ENCODE measurements around the gene MPV17L. TPM values are rescaled to one million over a fixed set of nuclear protein-coding genes. Genes with fewer than 3 reads are reported as not detected.

MPV17L gene
- total RNA-seq, 1 experiment from 2014 or later, result 6.4 TPM

DNA sequence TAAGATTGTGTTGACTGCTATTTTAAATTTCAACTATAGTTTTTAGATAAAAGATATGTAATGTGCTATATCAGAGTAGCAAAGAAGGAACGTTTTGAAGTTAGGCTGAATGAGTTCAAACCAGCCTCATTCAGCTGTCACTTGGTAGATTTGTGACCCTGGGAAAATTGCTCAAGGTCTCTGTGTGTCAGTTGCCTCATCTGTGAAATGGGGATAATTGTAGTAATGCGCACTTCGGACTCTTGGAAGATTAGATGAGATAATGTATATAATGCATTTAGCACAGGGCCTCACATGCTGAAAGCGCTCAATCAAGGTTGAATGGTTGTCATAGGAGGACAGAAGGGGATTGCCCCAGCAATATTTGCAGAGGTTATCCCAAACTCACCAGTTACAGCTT, 43.5 kb downstream of the MPV17L start:
- no peak overlapping the region for H2BK15ac ChIP-seq (ENCODE audit: low read depth, low read length)
- no peak overlapping the region for H3K14ac ChIP-seq (ENCODE audit: insufficient read depth, low read length)
- Mint-ChIP-seq H3K27me3 (ENCODE audit: low read depth) (peaks cover 25% of the 10 kb centered on the region), H3K36me3 (ENCODE audit: insufficient read depth in 1 of 3, low read depth in 3 of 3) (peaks cover 0 to 2% (median 0%) of the 10 kb centered on the region in 3 experiments; a peak in 1 of 7 replicates), H3K27ac (no peak overlapping the region), H3K4me1 (peaks cover 9 to 10% of the 10 kb centered on the region in 2 experiments), H3K4me3 (no peak overlapping the region), H3K9me3 (no peaks in the 10 kb centered on the region; a peak in 1 of 5 replicates)
- WGBS (ENCODE audit: extremely low coverage, insufficient read length, low lambda C conversion rate), result no CpG with 5 or more reads among the region's 4 CpGs
- no peak overlapping the region for H3K4me2 ChIP-seq (ENCODE audit: insufficient read depth, insufficient read length, low read length)
- no peaks in the 10 kb centered on the region for H3K79me1 ChIP-seq (ENCODE audit: insufficient read depth, low read depth, low read length, poor library complexity, severe bottlenecking)
- H3K27ac ChIP-seq (ENCODE audit: insufficient read length, low read depth, low read length), result no peak overlapping the region
- H4K20me1 ChIP-seq (ENCODE audit: control insufficient read depth, insufficient read depth, insufficient read length), result no peaks in the 10 kb centered on the region
- H3K4me1 ChIP-seq (ENCODE audit: insufficient read depth, low read length), result no peaks in the 10 kb centered on the region
- no peak overlapping the region for H2AK5ac ChIP-seq (ENCODE audit: insufficient read length, low read length)
- no peak overlapping the region for H4K91ac ChIP-seq (ENCODE audit: insufficient read length, low read depth, low read length)
- no peak overlapping the region for H3T11ph ChIP-seq (ENCODE audit: low read length)
- no peak overlapping the region for H4K5ac ChIP-seq (ENCODE audit: insufficient read length, low read depth, low read length)
- DNase-seq, result no peak
- no peak overlapping the region for H2BK5ac ChIP-seq (ENCODE audit: insufficient read length, low read length)
- no peaks in the 10 kb centered on the region for H3K79me2 ChIP-seq (ENCODE audit: insufficient read depth, low read length)
- H4K8ac ChIP-seq (replicated peaks; ENCODE audit: insufficient read length, low read depth, low read length), result no peak overlapping the region
- H3K23me2 ChIP-seq (ENCODE audit: insufficient read length, low read depth, low read length, poor library complexity, severe bottlenecking), result peaks cover 11% of the 10 kb centered on the region
- no peak overlapping the region for H3K9ac ChIP-seq (ENCODE audit: extremely low read depth, insufficient read length, low read length)
- H3K23ac ChIP-seq (ENCODE audit: insufficient read length, low read depth, low read length), result no peak overlapping the region
- H2BK20ac ChIP-seq (ENCODE audit: low read depth, low read length, poor library complexity, severe bottlenecking), result no peak overlapping the region
- H3K27me3 ChIP-seq (ENCODE audit: insufficient read depth, low read length), result no peaks in the 10 kb centered on the region; the same call in 1 of the 2 replicates
- H2BK12ac ChIP-seq (ENCODE audit: insufficient read length, low read depth, low read length), result no peak overlapping the region
- no peak overlapping the region for H2AFZ ChIP-seq (ENCODE audit: low read length)
- H3K18ac ChIP-seq (ENCODE audit: insufficient read length, low read depth, low read length), result no peak overlapping the region
- H3K56ac ChIP-seq (ENCODE audit: insufficient read length, low read depth, low read length), result no peak overlapping the region
- TF ChIP-seq, protein P1, sequence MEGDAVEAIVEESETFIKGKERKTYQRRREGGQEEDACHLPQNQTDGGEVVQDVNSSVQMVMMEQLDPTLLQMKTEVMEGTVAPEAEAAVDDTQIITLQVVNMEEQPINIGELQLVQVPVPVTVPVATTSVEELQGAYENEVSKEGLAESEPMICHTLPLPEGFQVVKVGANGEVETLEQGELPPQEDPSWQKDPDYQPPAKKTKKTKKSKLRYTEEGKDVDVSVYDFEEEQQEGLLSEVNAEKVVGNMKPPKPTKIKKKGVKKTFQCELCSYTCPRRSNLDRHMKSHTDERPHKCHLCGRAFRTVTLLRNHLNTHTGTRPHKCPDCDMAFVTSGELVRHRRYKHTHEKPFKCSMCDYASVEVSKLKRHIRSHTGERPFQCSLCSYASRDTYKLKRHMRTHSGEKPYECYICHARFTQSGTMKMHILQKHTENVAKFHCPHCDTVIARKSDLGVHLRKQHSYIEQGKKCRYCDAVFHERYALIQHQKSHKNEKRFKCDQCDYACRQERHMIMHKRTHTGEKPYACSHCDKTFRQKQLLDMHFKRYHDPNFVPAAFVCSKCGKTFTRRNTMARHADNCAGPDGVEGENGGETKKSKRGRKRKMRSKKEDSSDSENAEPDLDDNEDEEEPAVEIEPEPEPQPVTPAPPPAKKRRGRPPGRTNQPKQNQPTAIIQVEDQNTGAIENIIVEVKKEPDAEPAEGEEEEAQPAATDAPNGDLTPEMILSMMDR (conservative IDR thresholded peaks at IDR 0.05), result no peak
- no peak overlapping the region for H3K4ac ChIP-seq (ENCODE audit: low read depth, low read length)
- H3K9me3 ChIP-seq (ENCODE audit: control insufficient read depth, low read depth, low read length), result no peaks in the 10 kb centered on the region
- H2BK120ac ChIP-seq (ENCODE audit: low read depth, low read length, poor library complexity, severe bottlenecking), result no peak overlapping the region
